Measurements from ENCODE around the gene GLUD1. TPM values are rescaled to one million over a fixed set of nuclear protein-coding genes. Genes with fewer than 3 reads are reported as not detected.
"Not testable (repeated sequence)": the region's sequence is repeated elsewhere in the genome, so short reads cannot be mapped to it uniquely, and the experiment has no call there.

The GLUD1 gene
- 83.7 TPM for polyA plus RNA-seq

DNA sequence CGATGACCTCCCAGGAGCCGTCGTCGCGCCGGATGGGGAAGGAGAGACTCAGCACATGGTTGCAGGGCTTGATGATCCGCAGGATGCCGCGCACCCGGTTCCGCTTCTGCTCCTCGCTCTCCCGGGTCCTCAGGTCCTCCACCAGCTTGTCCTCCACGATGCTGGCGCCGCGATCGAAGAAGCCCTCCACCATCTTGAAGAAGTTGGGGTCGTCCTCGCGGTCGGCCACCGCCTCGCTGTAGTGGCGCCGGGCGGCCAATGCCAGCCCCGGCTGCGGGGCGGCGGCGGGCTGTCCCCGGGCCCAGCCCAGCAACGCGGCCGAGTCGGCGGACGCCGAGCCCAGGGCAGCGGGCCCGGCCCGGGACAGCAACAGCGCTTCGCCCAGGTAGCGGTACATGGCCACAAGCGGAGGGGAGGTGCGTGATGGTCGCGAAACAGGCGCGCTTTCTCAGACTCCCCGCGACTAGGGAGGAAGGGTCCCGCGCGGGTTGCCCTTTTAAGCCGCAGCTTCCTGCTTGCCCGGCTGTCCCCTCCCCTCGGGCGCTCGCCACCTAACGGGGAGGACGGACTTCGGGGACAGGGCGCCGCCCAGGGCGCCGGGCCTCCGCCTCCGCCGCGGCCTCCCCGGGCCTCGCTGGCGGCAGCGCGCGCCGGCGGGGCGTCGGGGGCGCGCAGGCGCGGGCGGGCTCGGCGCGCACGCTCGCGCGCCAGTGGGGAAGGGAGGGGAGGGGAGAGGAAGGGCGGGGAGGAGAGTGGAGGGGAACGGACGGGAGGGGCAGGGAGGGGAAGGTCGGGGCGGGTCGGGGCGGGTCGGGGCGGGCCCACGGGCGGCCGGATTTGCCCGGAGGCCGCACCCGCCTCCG is at the start of gene GLUD1, which contains the start of gene SHLD2:
GLUD1 (minus strand) TSS at position 471 of the 863 bp plus-strand sequence; CDS start at position 397, 74 bp downstream.
SHLD2 (plus strand) TSS at position 834 of the 863 bp plus-strand sequence. CDS start 56,149 bp downstream, outside the sequence.
- Mint-ChIP-seq H3K27ac (peak within 1 kb of the TSS; percentile 95 to 98 (median 95)), H3K36me3 (peaks cover 2% of the 10 kb centered on the region), H3K4me3 (peak within 1 kb of the TSS; percentile 93 to 97 (median 96)), H3K4me1 (peaks cover 30 to 46% (median 34%) of the 10 kb centered on the region in 3 donors), H3K27me3 (no peaks in the 10 kb centered on the region), H3K9me3 (no peaks in the 10 kb centered on the region)

DNA sequence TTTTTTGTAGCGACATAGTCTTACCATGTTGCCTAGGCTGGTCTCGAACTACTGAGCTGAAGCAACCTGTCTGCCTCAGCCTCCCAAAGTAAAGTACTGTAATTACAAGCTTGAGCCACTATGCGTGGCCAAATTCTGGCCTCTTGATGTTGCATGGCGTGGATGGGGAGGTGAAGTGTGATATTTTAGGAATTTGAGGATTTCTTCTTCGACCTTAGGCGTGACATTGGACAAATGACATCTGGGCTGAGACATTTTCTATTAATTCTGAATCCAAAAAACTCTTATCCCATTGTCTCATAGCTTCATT is 48.4 kb upstream of the GLUD1 start:
- H3K9me3 Mint-ChIP-seq, H3K4me3 Mint-ChIP-seq, H3K4me1 Mint-ChIP-seq, H3K27me3 Mint-ChIP-seq, H3K27ac Mint-ChIP-seq, H3K36me3 Mint-ChIP-seq: not testable (repeated sequence)

DNA sequence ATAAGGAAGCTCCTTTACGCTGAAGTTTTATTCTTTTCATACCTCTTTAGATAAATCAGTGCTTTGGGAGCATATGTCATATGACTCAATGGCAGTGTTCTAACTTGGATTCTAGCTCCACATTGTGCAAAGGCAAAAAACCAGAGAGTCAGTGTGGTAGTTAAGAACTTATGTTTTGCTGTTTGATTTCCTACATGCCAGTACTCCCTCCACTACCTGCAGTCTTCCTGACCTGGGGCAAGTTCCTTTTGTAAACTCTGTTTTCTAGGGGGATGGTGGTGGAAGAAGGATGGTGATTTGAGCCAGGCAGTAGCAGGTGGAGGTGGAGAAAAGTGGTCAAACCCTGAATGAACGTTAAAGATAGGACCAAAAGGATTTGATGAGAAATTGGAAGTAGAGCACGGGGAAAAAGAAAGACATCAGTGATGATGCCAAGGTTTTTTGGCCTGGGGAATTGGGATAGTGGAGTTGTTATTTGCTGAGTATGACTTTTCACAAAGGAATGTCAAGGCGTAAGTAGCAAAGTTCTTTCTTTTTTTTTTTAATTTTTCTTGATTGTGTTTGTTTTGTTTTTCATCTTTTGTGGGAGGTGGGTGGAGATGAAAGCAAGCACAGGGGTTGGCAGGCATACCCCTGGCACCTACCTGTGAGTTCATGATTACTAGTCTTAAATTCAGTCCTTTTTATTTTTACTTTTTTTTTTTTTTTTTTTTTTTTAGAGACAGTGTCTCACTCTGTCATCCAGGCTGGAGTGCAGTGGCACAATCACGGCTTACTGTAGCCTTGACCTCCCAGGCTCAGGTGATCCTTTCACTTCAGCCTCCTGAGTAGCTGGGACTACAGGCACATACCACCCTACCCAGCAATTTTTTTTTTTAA is 47.8 kb upstream of the GLUD1 start:
- not testable (repeated sequence) for H3K36me3 Mint-ChIP-seq, H3K27ac Mint-ChIP-seq

DNA sequence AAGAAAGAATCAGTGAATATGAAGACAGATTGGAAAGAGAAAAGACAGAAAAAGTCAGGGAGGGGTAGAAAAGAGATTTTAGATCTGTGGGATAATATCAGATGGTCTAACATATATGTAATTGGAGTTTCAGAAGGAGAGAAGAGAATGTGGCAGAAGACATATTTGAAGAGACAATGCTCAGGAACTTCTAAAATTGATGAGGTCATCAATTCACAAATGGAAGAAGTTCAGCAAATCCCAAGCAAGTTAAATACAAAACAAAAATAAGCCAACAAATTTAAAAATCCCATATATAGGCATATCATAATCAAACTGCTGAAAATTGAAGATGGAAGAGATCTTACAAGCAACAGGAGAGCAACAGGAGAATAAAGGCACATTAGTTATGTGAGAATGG is 42.8 kb upstream of the GLUD1 start:
- H3K27ac Mint-ChIP-seq, H3K4me1 Mint-ChIP-seq, H3K4me3 Mint-ChIP-seq, H3K9me3 Mint-ChIP-seq, H3K27me3 Mint-ChIP-seq: not testable (repeated sequence)
- peaks cover 17% of the 10 kb centered on the region for H3K36me3 Mint-ChIP-seq

More for the DNA sequence above, 47.8 kb upstream of the GLUD1 start:
- H3K9me3 Mint-ChIP-seq, H3K4me3 Mint-ChIP-seq, H3K27me3 Mint-ChIP-seq, H3K4me1 Mint-ChIP-seq: not testable (repeated sequence)

DNA sequence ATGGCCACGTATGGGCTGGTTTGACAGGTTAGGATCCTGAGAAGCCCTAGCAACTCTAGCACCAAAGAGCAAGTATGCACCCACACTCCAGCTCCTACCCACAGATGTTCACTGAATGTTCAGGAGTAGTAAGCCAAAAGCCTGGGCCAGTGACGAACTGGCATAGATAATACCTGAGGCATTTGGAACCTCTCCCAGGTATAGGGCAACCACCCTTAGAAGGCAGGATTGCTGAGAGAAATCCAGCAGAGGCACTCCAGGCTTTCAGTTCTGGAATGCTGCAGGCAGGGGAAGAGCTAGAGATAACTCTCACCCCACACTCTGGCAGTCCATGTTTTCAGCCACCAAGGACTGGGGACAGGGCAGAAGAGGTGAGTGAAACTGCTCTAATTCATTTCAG is 39.8 kb upstream of the GLUD1 start:
- not testable (repeated sequence) for H3K4me3 Mint-ChIP-seq, H3K9me3 Mint-ChIP-seq, H3K4me1 Mint-ChIP-seq, H3K27ac Mint-ChIP-seq, H3K27me3 Mint-ChIP-seq
- H3K36me3 Mint-ChIP-seq: peaks cover 20% of the 10 kb centered on the region

DNA sequence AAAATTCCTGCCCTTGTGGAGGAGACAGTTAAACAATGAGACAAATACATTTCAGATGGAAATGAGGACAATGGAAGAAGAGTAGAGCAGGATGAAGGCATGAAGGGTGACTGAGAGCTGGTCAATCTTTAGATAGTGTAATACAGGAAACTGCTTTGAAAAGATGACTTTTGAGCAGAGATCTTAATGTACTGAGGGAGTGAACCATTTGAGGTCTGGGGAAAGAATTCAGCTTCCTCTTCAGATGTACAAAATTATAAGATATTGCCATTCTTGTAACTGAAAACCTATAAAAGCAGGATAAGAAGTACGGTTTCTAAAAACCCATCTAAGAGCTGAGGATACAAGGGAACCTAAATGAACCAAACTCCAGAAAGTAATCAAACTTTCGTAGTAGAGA is 39.3 kb upstream of the GLUD1 start:
- H3K4me3 Mint-ChIP-seq, H3K4me1 Mint-ChIP-seq, H3K27me3 Mint-ChIP-seq, H3K9me3 Mint-ChIP-seq, H3K27ac Mint-ChIP-seq: not testable (repeated sequence)
- H3K36me3 Mint-ChIP-seq: peaks cover 22% of the 10 kb centered on the region

DNA sequence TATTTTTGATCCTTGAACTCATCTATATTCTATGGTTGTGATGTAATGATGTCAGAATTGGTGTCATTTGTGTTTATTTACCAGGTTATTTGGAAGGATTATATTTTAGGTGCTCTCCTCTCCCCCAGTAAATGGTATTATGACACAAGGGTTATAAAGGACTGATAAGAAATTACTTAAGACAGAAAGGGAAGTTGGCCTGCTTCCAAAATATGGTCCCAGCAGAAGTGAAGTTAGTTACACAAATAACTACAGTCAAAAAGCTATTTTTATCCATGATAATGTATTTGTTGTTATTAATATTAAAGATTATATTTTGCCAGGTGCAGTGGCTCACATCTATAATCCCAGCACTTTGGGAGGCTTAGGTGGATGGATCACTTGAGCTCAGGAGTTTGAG is 37.5 kb upstream of the GLUD1 start:
- H3K9me3 Mint-ChIP-seq, H3K4me3 Mint-ChIP-seq, H3K27me3 Mint-ChIP-seq, H3K27ac Mint-ChIP-seq, H3K4me1 Mint-ChIP-seq: not testable (repeated sequence)
- H3K36me3 Mint-ChIP-seq: peaks cover 17% of the 10 kb centered on the region

DNA sequence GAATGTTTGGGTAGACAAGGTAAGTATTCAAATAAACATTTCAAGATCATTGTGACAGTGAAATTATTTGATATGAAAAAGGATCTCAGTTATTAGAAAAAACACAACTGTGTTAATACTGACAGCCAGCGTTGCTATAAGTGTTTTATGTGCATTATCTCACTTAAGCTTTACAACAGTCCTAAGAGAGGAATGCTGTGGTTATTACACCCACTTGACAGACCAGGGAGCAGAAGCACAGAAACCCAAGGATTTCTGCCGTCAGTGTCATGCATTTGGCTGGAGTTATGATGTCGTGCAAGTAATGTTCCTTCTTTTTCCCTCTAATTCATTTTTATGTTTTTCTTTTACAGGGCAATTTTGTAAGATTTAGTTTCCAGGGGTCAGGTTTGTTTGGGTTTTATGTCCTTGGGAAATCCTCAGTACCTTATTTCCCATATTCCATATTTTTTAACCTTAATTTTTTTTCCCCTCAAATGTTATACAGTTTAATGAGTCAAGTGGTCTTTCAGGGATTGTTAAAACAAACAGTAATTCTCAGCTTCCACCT is 33.0 kb upstream of the GLUD1 start:
- not testable (repeated sequence) for H3K4me3 Mint-ChIP-seq, H3K27me3 Mint-ChIP-seq, H3K9me3 Mint-ChIP-seq, H3K36me3 Mint-ChIP-seq, H3K4me1 Mint-ChIP-seq
- H3K27ac Mint-ChIP-seq: peak overlapping the region in 1 of 3 donors; percentile 47

DNA sequence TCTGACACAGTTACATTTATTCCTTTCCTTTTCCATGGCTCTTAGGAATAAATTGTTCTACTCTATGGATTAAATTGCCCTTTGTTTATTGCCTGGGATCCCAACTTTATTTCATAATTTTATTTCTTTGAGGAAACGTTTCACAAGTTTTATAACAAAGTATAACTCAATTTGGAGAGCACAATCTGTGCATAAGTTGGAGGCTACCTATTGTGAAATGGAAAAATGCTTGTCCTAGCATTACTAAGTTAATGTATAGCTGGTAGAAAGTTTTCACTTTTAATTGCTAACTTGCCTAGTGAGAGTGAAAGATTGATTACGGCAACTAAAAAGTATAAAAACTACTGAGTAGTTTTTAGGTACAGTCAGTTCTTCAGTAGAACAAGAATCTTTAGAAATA is 32.4 kb upstream of the GLUD1 start:
- H3K36me3 Mint-ChIP-seq, H3K27ac Mint-ChIP-seq, H3K4me3 Mint-ChIP-seq, H3K4me1 Mint-ChIP-seq, H3K9me3 Mint-ChIP-seq, H3K27me3 Mint-ChIP-seq: not testable (repeated sequence)

DNA sequence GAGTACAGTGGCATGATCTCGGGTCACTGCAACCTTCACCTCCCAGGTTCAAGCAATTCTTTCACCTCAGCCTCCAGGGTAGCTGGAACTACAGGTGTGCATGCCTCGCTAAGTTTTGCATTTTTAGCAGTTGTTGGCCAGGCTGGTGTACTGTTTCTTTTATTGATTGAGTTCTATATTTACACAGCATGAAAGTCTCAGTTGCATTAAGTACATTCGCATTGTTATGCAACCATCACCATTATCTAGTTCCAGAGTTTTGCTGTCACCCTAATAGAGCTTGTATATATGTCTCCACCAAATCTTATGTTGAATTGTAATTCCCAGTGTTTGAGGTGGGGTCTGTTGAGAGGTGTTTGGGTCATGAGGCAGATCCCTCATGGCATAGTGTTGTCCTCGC is 28.7 kb upstream of the GLUD1 start:
- H3K9me3 Mint-ChIP-seq, H3K4me3 Mint-ChIP-seq, H3K27me3 Mint-ChIP-seq, H3K36me3 Mint-ChIP-seq, H3K4me1 Mint-ChIP-seq, H3K27ac Mint-ChIP-seq: not testable (repeated sequence)

DNA sequence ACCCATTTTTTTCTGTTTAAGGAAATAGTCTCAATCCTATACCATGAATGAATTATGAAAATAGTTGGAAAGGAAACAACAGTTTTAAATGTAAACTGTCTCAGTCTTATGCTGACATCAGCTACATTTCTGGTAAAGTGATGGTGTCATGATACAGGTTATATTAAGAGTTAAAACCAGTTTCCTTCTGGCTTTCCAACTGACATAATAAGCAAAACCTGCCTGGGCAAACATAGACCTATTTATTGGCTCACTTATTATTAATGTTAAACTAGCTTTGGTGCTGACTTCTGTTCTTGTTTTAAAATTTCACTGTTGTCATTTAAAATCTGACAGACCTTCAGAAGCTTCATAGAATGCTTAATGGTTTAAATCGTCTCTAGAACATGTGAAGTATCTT is 24.4 kb upstream of the GLUD1 start:
- H3K4me1 Mint-ChIP-seq, H3K9me3 Mint-ChIP-seq, H3K27ac Mint-ChIP-seq: not testable (repeated sequence)

DNA sequence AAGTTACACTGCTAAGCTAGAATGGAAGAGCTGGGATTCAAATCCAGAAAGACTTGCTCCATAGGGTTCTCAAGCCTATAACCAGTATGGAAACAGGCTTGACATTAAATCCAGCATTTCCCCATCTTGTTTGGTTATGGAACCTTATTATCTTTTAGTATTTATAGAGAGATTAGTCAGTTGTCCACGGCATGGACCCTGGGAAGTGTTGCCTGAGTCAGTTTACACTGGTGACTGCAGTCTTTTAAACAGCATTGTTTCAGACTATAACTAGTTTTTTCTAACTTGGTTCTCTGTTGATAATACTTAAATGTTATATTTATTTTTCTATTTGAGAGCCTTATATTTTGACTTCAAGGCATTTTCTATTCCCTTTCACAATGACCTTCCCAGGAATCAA is 23.5 kb upstream of the GLUD1 start:
- H3K36me3 Mint-ChIP-seq, H3K4me1 Mint-ChIP-seq, H3K27ac Mint-ChIP-seq, H3K4me3 Mint-ChIP-seq, H3K9me3 Mint-ChIP-seq, H3K27me3 Mint-ChIP-seq: not testable (repeated sequence)

More for the DNA sequence above, 24.4 kb upstream of the GLUD1 start:
- H3K27me3 Mint-ChIP-seq, H3K4me3 Mint-ChIP-seq, H3K36me3 Mint-ChIP-seq: not testable (repeated sequence)

DNA sequence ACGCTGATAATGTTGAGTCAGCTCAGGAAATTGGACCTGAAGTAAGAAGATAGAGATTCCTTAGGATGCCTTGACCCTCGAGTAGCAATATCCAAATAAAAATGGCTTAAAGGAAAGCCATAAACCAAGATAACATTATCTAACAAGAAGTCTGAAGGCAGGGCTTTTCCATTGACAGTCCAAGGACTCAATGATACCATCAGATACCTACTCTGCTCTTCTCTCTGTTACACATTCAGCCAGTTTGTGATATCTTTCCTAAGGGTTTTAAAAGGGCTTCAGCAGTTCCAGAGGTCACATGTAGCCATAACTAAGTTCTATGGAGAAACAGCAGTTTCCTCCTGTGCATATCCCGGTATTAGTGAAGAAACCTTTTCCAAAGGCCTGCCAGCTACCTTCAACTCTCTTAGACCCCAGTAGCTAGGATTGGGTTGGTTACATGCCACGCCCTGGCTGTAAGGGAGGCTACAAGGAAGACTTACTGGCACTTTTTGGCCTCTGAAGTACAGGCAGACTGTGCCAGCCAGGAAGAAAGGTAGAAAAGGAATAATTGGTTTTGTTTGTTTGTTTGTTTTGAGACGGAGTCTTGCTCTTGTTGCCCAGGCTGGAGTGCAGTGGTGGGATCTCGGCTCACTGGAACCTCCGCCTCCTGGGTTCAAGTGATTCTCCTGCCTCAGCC is 10.9 kb upstream of the GLUD1 start:
- no peak overlapping the region for H3K4me3 Mint-ChIP-seq
- no peak overlapping the region for H3K27ac Mint-ChIP-seq
- peaks cover 6% of the 10 kb centered on the region for H3K36me3 Mint-ChIP-seq
- peaks cover 3 to 7% (median 6%) of the 10 kb centered on the region in 3 donors for H3K4me1 Mint-ChIP-seq
- H3K9me3 Mint-ChIP-seq: no peaks in the 10 kb centered on the region
- no peaks in the 10 kb centered on the region for H3K27me3 Mint-ChIP-seq

DNA sequence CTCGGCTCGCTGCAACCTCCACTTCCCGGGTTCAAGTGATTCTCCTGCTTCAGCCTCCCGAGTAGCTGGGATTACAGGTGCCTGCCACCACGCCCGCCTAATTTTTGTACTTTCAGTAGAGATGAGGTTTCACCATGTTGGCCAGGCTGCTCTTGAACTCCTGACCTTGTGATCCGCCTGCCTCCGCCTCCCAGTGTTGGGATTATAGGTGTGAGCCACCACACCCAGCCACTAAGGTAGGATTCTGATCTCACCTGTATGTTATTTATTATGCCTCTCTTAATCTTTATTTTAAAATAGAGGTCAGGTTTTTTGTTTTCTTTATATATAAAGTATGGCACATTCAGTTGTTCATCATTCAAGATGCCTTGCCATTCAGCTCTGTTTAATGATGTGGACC is 10.1 kb upstream of the GLUD1 start:
- not testable (repeated sequence) for H3K27ac Mint-ChIP-seq, H3K36me3 Mint-ChIP-seq, H3K4me1 Mint-ChIP-seq, H3K4me3 Mint-ChIP-seq, H3K27me3 Mint-ChIP-seq, H3K9me3 Mint-ChIP-seq

DNA sequence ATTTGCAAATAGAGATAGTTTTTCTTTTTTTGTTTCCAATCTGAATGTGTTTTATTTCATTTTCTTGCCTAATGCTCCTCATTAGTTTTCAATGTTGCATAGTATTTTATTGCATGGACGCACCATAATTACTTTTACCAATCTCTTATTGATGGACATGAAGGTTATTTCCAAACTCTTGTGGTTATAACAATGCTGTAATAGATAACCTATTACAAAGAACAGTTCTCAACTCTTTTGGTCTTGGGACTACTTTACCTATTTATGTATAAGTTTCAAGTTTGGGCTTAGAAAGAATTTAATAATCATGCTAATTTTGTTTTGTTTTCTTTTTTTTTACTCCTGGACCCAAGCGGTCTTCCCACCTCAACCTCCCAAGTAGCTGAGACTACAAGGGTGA is 7.4 kb upstream of the GLUD1 start:
- Mint-ChIP-seq H3K36me3 (peaks cover 1% of the 10 kb centered on the region), H3K9me3 (no peaks in the 10 kb centered on the region), H3K4me3 (no peak overlapping the region), H3K4me1 (peaks cover 3 to 7% (median 6%) of the 10 kb centered on the region in 3 donors), H3K27me3 (no peaks in the 10 kb centered on the region), H3K27ac (no peak overlapping the region)

All from IgD-negative memory B cell (primary cell).